HG03280 (cell line): ENCODE measurements around the gene MTMR1.
A peak's percentile ranks its signal among the peaks of the same experiment; 100 is the strongest.

Experiments
- ATAC-seq: cut with Tn5 transposase; IDR thresholded peaks from one replicate; pipeline ENCODE4 v1.9.1; 2021; ENCODE audit warnings: mild to moderate bottlenecking, moderate library complexity; ENCODE audit not compliant: unreplicated experiment

The MTMR1 gene

DNA sequence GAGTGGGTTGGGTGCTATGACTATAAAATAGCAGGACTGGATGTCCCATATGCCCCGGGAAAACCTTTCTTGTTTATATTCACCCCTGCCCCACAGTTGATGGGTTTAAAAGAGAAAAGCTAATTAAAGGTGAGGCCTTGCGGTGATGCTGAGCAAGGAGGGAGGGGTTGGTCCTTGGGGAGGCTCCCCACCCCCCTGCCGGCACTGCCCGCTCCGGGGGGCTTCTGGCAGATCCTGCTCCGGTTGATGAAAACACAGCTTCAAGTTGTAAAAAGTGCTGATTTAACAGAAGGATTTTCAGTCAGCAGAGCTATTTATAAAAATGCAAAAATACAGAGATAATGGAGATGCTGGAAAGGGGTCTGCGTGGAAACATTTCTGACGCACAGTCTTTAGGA, 68.6 kb downstream of the MTMR1 start:
- ATAC-seq = no peak

DNA sequence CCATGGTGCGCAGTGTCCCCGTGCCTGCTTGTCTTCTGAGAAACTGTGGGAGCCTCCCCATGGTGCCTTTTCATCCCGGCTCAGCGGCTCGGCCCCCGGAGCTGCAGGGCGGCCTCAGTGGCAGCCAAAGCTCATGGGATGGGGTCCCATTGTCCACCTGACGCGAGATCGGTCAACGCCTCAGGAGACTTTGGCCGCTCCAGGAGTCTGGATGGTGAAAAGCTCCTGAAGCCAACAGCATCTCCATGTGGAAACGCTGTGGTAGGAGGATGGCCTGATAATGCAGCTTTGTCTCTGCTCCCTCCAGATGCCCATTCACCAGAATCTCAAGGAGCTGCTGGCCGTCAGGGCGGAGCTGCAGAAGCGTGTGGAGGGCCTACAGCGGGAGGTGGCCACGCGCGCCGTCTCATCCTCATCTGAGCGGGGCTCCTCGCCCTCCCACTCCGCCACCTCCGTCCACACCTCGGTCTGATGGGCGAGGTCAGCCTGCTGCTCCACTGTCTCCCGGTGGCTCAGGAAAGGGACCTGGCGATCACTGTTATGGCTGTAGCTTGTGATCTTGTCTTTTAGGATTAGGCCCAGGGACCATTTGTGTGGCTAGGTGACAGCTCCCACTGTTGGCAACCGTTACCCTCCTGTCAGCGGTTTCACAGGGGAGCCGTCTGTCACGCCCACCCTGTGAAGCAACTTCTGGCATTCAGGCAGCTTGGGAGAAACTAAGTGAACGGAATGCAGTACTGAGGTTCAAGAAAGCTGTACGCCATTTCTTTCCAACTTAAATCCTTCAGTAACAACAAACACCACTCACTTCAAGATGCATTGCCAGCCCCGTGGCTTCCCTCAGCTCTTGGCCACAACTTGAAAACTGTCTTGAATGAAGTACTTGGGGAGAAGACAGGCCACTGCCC, 69.3 kb downstream of the MTMR1 start:
- ATAC-seq = no peak

DNA sequence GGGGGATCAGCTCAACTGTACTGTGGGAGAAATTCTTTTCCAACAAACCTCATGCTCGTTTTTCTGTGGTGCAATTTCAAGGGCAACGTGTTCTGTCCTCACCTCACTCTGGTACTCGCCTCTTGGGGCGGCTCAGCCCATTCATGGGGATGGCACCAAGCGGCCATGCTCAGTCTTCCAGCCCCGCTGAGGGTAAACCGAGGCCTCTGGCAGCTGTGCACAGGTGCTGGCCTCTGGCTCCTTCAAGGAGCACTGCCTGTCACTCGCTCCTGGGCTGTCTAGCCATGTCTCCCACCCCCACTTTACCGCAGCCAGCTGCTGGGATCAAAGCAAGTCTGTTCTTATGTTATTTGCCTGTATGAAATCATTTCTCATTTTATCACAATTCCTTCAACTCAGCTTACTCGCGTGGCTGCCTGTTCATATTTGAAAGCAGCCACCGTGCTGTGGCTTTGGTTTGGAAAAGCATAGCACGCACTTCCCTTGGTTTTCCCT, 70.2 kb downstream of the MTMR1 start:
- ATAC-seq = no peak

DNA sequence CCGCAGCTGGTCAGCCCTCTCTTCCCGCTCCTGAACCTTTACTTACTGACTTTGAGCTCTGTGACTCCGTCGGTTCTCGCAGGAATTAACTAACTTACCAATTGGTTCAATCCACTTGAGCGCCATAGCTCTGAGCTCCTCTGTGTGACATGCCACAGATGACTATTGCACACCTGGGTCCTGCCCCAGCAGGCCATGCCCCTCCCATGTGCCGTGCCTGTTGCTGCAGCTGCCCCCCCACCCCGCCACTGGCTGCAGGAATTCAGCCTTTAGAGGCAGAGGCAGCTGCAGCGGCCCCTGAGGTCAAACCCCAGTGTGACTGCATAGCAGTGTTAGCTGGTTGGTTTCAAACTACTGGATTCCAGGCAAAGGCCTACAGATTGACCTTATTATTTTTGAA, 70.6 kb downstream of the MTMR1 start:
- no peak for ATAC-seq

DNA sequence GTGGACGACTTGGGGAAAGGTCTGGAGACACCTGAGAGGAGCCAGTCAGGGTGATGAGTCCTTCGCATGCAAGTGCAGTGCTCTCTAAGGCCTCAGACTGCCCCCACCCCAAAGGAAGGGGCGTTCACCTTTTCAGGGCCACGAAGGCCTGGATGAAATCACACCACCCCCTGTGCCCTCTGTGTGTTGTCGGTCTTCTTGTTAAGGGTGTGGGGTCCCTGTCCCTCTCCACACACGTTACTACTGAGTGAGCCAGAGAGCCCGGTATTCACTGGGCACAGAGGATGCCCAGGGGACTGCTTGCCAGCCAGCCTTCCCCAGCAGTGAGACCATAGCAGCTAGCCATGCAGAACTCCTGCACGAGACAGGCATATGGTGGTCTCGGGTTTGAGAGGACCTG, 72.0 kb downstream of the MTMR1 start:
- ATAC-seq = no peak

DNA sequence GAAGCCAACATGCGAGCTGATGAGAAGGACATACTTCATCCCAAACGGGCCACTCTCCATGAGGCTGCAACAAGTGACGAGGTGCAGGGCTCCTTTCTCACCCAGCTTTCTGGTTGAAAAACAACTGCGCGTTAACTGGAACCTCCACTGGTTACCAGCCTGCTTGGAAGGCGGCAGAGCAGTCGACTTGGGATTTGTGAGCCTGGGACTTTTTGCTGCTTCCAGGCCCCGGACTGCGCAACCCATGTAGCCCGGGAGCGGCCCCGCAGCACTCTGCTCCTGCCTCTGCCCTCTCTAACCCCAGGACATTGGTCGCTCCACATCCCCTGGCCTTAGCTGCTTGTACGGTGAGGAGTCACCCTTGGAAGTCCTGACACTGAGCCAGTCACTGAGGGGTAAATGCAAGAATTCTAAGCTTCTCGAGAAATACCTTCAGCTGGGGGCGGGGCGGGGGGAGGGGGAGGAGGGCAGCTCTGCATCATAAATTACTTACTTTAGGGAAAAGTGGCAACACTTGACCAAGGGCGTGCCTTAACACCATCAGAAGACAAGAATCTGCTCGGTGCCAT, 72.7 kb downstream of the MTMR1 start:
- no peak for ATAC-seq

DNA sequence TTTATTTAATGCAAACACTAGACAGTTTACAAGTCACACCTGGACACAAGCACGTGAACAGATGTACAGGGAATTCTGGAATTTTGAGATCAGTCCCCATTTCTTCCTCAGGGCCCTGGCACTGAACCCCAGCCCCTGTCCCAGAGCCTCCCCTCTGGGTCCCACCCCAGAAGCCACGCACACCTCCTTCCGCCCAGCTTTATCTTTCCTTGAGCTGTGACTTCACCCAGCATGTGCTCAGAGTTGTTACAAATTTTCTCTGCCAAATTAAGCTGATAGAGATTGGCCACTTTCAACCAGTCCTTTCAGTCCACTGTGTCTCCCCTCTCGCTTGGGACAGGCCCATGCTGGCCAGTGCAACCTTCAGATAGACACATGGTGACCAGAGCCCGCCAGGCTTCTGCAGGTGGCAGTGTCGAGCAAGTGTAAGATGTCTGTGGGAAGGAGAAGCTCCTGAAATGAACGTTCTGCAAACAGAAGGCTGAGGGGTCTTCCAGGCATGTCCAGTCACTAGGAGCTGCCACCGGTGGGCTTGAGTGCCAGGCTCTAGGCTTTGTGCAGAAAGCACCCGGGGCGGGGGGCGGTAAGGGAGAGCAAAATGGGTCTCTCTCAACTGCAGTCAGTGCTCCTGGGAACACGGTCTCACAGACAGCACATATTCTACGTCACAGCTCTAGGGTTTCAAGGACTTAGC, 73.3 kb downstream of the MTMR1 start:
- no peak for ATAC-seq

DNA sequence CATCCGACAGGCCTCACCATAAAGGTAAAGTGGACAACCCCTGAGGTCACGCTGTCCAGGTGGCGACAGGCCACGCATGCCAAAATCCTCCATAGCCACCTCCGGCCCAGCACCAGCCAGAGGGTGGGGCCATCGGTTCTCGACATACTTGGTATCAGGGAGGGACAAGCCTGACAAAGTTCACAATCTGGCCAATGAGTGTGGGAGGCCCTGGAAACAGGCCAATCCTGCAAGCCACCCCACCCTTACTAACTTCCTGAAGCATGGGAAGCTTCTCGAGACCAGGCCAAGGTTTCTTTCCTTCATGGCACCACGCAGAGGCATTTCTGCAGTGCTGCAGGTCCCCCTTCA, 73.8 kb downstream of the MTMR1 start:
- no peak for ATAC-seq

DNA sequence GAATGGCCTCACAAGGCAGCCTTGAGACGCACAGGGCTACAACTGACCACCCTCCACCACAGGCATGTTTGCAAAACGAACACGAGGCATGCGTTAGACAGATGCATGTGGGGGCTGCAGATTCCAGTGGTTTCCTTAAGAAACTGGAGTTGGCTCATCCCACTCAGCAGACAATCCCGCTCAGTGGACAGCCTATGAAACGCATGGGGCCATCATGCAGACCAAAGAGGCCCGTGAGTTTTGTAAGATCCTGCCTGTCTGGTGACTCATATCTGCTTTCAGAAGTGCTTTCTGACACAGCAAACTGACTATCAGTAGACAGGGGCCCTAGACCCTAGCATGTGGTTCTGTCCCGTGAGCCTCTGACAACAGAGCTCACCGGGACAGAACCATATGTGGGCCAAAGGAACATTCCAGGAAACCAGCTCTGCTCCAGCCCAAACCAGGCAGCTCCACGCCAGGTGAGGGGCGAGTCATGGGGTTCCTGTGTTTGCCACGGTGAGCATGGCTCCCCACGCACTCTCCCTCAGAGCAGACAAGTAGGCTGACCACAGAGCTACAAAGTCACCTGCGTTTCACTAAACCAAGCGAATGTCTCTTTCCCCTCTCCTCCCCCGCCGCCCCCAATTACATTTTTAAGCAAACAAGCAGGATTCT, 74.4 kb downstream of the MTMR1 start:
- ATAC-seq = no peak

DNA sequence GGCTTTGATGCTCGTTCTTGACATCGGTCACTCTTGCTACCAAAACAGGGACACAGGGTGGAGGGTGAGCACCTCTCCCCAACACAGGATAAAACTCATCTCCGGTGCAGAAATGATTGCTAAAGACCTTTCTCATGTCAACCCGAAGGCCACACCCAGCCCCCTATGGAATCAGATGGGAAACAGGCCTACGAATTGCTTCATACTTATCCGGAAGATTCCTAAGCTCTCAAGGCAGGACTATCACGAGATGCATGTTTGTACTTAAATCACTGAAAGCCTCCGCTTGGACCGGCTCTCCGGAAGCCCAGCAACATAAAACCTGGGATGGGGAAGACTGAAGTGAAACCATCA, 74.9 kb downstream of the MTMR1 start:
- no peak for ATAC-seq

DNA sequence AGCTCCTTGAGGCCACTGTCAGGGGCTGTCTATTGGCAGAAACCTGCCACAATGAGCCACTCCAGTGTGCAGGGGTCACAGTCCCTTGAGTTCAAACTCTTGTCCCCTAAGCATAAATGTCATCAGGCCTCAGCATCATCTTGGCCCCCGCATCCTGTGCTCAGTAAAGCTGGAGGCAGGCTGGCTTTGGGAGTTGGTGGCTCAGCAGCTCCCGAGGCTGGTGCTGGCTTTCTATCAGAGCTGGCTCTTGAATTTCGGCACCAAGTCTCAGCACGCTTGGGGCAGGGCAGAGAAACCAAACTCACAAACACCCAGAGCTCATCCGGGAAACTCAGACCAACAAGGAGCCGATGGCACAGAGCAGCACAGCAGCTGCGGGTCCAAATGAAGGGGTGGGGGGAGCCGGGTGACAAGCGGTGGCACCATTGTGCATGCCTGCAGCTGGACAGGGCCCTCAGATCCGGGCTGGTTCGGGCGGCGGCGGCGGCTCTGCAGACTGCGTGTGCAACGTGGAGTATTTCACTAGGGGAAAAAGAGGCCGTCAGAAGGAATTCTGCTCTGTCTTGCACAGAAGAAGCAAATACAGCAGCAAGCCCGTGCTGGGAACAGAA, 75.5 kb downstream of the MTMR1 start:
- no peak for ATAC-seq

DNA sequence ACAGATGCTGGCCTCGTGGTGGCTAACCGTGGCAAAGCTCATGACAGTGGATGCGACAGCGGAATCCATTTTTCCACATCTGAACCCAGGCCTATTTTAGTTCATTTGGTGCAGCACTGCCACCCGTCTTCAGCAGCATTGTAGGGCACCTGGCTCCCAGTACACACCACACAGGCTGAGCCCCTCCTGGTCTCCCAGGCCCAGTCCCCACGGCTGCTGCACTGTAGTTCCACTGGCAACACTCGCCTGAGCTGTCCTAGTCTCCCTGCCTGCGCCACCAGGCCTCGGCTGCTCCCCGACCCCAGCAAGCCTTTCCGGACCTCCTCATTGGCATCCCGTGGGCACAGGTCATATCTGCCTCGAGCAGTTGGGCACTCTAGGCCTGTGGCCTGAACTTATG, 76.2 kb downstream of the MTMR1 start:
- no peak for ATAC-seq

DNA sequence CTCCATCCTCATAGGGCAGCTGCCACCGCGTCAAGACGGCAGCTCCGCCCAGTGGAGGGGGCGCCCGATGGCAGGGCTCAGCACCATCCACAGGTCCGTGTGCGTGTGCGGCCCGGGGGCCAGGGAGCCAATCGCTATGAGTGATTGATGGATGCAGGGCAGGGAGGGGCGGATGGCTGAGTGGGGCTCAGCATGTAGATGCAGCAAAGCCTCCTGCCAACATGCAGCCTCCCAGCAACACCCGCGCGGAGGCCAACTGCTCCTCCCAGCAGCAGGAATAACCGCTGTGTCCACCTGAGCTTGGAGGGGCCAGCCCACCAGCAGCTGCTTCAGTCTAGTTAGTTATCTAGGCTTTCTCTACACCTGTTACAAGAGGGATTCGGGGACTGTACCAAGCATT, 77.4 kb downstream of the MTMR1 start:
- ATAC-seq = no peak

DNA sequence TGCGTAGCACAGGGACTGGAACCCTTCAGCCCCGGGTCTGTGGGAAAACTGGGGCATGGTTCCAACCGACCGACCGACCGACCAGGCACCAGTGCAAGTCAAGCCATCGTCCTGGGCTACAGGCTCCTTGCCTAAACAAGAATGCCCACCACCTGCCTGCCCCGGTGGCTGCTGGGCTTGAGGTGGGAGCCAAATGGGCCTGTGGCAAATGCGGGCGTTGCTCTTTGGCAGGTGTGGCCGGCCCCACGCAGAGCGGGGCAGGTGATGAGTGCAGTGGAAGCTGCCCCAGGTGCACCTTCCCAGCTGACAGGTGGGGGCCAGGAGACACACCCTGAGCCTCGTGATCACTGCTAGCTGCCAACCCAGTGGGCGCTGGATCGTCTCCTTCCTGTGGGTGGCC, 77.9 kb downstream of the MTMR1 start:
- ATAC-seq = no peak

DNA sequence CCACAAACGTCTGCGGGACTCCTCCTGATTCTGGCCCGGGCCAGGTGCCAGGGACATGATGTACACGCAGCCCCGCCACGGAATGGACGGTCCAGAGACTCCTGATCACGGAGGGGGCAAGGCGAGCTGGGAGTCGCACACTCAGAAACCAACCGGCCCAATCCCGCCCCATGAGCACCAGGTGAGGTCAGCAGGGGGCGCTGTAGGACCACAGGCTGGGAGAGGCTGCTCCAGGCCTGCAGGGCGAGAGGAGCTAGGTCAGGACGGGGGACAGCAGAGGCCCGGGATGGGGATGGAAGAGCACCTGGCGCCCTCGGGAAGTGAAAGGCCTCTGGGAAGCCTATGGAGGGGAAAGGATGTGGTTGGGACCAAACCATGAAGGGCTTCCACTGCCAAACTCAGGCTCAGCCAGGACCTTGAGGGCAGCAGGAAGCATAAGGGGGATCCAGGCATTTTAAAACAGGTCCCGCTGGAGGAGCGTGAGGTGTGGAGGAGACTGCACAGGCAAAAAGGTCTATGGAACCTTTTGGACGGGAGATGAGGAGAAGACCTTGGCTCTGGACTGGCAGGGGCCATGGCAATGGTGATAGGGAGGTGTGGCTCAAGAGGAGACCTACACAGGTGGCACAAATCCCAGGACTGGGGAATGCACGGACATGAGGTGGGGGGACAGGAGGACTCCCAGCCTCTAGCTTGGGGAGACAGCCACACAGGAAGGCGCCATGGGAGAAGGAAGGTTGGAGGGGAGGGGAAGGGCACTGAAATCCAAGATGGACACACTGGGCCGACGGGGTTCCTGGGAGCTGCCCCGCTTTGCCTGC, 79.2 kb downstream of the MTMR1 start:
- peak; percentile 88 for ATAC-seq

DNA sequence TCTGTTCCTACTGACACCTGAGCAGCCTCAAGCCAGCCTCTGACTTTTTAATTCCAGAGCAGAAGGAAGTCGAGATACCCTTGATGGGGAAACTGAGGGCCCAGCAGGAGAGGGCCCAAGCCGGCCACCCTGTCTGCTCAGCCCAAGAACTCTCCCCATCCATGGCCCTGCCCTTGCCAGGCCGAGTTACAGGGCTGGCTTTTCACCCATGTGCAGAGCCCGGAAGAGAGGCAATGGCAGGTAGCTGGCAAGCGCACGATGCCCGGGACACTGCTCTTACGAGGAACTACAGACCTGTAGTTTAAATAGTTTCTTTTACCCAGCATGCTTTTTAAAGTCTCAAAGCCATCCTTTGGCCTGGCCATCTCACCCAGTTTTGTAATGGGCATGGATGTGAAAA, 79.9 kb downstream of the MTMR1 start:
- no peak for ATAC-seq

DNA sequence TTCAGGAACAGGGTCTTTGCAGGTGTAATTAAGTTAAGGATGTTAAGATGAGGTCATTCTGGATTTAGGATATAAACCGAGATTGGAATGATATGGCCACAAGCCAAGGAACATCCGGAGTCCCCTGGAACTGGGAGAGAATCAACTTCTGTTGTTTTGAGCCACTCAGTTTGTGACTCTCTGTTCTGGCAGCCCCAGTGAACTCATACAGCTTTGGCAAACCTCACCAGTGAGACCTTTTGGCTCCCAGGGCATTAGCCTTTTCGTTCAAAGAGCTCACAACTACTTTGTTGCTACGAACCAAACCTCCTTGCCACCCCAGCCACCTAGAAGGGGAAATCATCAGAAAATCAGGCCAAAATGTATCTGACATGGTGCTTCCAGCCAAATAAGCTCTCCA, 80.4 kb downstream of the MTMR1 start:
- ATAC-seq = no peak

DNA sequence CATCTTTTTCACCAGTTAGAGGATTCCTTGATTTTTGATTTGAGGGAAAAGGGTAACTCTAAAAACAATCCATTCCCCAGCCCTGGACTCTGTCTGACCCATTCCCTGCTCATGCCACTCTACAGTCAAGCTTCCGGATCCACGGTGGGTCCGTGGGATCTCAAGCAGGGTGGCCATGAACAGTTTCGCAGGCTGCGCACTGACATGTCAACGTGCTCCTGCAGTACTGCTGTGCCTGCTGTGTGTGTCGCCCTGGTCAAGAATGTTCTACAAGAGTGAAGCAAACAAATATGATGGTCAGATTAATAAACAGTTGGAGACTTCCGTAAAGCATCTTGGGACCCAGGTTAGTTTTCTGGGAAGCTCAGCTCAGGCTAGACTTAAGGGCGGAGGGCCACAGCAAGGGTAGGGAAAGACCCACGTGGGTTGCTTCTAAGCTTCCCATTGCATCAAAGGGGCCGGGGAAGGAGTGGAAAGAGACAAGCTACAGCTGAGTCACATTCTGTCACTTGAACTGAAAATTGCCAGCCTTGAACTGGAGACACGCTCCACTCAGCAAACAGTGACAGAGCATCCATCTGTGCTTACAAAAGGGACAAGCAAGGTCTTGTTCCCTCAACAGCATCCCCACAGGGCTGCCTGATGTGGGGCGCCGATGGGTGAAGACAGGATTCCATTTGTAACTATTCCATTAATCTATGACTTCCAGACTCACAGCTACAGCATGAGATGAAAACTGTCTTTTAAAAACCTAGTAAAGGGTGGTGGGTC, 81.8 kb downstream of the MTMR1 start:
- ATAC-seq = no peak

DNA sequence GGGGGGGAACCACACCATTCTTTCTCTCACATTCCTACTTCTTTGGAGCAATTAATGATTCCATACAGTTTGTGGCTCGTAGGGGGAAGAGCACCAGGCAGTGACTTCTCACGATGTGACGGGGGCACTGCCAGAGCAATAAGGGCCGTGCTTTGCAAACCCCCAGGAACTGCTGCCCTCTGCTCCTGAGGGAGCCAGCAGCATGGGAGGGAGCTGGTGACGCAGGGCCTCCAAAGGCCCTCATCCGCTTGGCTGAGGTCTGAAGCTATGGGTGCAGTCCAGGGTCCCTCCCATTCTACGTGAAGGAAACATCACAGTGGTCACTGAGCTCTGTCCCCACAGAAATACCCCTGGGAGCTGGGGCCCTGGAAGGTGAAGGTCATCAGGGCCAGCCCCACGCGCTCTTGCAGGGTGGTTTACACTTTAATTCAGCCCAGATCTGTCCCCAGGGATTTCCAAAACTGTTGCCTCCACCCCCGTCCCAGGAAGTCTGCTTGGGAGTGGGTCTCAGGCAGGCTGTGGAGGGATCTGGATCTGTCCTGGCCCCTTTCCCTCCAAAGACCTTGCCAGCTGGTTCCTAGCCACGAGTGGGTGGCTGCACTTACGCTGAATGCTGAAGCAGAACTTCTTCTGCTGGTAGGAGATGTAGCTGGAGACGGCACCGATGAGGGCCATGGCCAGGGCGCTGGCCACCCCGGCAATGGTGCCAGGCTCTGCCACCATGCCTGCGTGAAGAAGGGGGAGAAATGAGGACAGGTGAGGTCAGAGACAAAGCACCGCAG, 82.6 kb downstream of the MTMR1 start:
- no peak for ATAC-seq
